Vein endothelial cell (primary cell): ENCODE data around the gene SFXN1. TPM values are rescaled to one million over a fixed set of nuclear protein-coding genes. Genes with fewer than 3 reads are reported as not detected.

Experiments
- total RNA-seq: library from RNA; depleted of rRNA; stranded (reverse); fragments of >200 nt; gene quantifications from 2 replicates; pipeline ENCODE4 v1.2.3, GENCODE V29; 2012

SFXN1 gene, protein sequence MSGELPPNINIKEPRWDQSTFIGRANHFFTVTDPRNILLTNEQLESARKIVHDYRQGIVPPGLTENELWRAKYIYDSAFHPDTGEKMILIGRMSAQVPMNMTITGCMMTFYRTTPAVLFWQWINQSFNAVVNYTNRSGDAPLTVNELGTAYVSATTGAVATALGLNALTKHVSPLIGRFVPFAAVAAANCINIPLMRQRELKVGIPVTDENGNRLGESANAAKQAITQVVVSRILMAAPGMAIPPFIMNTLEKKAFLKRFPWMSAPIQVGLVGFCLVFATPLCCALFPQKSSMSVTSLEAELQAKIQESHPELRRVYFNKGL
- total RNA-seq = 86.6 and 133 TPM in 2 replicates

DNA sequence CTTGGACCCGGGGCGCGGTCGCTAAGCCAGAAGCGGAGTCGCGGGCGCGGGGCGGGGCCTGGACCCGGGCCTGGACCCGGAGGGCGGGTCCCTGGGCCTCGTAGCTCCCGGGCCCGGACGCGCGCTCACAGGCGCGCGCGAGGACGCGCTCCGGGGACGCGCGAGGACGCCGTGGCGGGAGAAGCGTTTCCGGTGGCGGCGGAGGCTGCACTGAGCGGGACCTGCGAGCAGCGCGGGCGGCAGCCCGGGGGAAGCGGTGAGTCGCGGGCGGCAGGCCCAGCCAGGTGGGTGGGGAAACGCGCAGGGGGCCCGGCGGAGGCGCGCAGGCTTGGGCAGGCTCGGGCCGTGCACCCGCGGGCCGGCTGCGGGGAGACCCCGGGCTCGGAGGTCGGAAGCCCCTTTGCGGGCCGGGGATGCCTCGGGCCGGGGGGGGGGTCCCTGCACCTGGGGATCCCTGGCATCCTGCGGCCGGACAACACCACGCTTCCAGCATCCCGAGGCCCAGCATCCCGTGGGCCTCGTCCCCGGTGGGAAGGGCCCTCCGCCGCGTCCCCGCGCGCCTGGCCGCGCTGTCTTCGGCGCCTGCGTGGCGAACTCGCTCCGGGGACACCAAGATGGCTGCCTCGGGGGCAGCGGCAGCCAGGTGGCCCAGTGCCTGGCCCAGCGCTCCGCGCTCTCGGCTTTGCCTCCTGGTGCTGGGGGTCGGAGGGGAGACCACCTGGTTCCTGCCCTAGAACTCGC is at the start of gene SFXN1:
Gene SFXN1 (plus strand): TSS at position 177 of the 741 bp plus-strand sequence. CDS start 13,544 bp downstream, outside the sequence.

DNA sequence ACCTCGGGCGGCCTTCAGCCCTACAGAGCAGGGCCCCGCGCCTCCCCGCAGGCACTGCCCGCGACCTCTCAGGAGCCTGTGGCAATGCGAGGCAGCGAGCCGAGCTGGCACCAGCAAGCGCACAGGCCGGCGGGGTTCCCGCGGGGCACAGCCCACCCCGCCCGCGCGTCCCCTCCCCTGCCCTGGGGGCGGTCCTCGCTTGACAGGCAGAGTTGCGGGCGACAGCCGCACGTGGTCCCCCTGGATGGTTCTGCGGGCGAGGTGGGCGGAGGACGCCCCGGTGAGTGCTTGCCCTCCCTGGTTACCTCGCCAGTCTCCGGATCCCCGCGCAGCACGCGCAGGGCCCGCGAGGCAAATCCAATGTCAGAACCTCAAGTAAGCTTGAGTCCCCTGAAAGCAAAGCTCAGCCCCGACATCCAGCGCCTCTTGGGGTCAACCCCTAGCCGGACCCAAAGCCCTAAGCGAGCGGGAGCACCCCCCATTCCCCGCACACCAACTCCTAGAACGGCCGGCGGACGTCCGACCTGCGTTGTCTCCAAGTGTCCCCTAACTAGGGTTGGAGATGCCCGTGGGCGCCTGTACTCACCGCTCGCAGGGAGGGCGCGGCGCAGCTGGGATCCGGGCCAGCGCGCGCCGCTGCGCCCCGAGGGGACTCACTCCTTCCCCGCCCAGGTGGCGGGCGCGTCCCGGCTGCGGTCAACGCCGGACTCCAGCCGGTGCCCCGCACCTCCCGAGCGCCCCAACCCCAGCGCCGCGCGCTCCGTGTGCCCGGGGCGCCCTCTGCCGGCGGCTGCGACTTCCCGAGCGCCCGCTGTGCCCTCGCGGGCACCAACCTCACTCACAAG is 34.1 kb upstream of the SFXN1 start, which contains the start of gene DRD1:
Gene DRD1 (minus strand): TSS at position 123 of the 845 bp plus-strand sequence. CDS start 1,083 bp downstream, outside the sequence.

Other genes starting within 250 kb of the SFXN1 start
- gene DRD1, start 34.4 kb upstream of the SFXN1 start, total RNA-seq = not detected in 2 replicates
- gene HRH2, start 179.5 kb downstream of the SFXN1 start, total RNA-seq = under 0.01 TPM in 1 of 2 replicates, not detected in the other